HG02588 (cell line): ENCODE results near the gene PRKN.

ENCODE experiments used
- ATAC-seq: cut with Tn5 transposase; IDR thresholded peaks from one replicate; pipeline ENCODE4 v1.9.1; 2021; ENCODE audit warnings: mild to moderate bottlenecking, moderate library complexity; ENCODE audit not compliant: unreplicated experiment

Gene PRKN

DNA sequence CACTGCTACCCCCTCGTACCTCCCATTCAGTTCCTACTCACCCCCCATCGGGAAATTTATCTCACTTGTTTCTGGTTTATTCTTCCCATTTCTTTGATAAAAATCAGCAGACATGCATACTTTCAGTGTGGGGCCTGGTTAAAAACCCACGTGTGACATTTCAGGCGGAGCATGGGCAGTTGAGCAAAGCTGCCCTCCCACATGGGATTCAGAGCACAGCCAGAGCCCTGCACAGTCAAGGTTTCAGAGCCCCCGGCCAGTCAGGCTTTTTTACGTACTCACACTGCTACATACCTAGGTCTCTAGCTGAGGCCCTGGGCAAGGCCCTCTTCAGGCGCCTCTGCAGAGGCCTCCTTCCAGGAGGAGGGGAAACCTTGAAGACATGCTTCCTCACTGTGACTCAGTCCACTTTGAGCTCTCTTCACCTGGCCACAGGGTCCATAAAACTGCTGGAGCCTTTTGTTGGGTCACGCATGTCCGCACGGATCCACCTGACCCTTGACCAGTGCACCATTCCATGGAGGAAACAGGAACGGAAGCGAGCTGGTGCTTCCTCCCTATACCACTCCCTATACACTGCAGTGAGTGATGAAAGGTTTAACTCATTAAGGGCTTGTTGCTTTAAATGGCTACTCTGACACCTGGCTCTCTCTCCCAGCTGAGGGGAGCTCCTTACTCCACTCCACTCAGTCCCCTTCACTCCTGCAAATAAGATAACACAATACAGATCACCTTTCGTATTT lies 713.3 kb downstream of the PRKN start:
- no peak for ATAC-seq

DNA sequence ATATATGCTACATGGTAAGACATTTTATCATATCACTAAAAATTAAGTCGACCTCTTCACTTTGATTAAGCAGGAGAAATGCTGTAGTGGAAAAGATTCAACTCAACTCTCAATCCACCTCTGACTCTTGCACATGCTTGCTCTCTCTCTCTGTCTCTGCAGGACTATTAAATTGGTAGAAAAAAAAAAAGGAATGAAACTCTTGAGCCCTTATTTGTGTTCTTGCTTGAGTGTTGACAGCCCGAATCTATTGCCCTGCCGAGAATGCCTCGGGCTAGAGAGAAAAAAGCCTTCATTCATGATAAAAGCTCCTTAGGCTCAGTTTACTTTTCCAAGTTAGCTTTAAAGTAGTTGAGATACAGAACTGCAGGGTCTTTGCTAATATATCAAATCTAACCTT lies 722.2 kb downstream of the PRKN start:
- no peak for ATAC-seq

DNA sequence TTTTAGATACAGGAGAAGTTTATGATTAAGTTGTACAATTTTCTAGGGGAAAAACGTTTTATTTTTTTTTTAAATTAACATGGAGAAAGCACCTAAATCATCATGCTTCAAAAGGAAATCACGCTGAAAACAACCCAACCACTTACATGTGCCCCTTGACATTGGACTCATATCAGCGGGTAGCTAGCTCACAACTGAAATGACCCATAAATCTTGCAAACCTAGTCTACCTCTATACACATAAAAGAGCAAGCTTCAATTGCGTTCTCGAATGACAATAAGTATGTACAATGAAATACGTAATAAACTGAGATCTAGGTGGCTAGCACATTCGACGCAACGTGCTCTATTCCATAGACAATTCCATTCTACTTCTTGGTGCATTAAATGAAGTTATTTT lies 730.8 kb downstream of the PRKN start:
- ATAC-seq = no peak

DNA sequence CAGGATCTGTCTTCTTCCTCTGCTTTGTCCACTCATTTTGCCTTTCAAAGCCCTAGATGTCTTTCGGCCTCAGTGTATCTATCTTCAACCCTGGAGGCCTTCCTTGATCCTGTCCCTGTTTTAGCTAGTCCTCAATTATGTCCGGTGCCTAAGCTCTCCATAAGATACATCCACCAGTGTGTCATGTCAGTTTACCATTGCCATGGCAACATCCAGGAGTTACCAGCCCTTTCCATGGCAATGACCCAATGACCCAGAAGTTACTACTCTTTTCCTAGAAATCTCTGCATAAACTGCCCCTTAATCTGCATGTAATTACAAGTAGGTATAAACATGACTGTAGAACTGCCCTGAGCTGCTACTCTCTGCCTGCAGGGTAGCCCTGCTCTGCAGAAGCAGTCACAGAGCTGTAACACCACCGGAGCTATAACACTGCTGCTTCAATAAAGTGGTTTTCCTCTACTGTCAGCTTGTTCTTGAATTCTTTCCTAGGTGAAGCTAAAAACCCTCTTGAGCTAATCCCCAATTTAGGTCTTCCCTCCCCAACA lies 741.6 kb downstream of the PRKN start:
- ATAC-seq = no peak

DNA sequence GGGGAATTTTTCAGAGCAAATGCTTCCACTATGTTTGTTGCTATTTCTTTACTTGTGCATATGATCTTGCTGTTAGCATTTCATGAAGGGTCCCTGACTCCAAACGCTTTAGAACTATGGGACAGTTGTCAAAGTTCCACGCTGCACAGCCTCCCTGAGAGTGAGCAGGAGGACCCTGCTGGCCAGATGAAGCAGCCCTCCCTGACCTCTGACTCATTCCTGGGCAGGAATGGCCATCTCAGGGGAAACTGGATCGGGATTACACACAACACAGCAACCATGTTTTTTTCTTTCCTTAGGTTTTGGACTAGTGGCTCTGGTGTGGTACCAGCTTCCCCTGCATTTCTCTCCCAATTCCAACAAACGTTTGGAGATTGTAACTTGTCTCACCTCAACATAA lies 742.9 kb downstream of the PRKN start:
- no peak for ATAC-seq

DNA sequence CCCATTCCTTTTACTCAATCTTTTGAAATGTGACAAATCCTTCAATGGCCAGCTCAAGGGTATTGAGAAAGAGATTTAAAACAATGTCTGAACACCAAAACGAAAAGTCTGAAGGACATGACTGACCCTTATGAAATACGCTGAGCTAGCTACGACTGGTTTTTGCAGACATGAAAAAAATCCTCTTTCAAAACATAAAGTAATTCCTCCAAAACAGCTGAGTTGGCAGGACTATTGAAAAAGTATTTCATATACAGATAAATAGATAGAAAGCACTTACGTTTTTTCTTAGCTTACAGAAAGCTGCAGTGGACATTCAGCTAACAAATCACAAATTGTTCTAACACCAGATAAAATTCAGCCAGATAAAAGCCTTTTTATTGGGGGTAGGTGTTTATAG lies 751.0 kb downstream of the PRKN start:
- no peak for ATAC-seq

DNA sequence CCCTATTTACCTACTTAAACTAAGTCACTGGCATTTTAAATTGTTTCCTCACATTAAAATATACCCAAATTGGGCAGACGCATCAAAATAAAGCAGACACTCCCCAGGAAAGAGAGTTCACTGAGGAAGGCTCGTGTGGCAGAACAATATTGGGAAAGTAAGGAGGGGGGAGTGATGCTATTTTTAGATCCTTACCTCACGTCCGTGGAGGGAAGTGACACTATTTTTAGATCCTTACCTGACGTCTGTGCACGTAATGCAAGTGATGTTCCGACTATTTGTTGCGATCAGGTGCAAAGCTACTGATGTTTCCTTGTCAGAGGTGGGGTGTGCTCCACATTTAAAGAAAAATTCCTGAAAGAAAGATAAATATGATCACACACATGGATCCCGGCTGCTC lies 754.5 kb downstream of the PRKN start:
- ATAC-seq = no peak

DNA sequence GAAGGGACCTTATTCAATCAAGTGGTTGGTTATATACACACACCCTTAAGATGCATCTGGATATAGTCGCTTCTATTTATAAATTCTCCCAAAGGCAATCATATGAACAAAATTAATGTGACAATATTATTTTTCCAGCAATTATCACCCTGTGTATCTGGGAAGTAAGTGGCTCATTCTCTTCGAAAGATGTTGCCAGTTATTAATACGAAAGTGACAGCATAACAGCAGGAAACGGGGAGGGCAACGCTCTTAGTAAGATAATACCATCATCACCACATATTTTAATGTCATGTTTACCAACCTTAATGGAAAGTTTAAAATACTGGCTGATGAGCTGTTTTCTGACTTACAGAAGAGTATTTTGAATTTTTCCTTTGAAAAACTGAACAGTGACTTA lies 756.5 kb downstream of the PRKN start:
- ATAC-seq = no peak

DNA sequence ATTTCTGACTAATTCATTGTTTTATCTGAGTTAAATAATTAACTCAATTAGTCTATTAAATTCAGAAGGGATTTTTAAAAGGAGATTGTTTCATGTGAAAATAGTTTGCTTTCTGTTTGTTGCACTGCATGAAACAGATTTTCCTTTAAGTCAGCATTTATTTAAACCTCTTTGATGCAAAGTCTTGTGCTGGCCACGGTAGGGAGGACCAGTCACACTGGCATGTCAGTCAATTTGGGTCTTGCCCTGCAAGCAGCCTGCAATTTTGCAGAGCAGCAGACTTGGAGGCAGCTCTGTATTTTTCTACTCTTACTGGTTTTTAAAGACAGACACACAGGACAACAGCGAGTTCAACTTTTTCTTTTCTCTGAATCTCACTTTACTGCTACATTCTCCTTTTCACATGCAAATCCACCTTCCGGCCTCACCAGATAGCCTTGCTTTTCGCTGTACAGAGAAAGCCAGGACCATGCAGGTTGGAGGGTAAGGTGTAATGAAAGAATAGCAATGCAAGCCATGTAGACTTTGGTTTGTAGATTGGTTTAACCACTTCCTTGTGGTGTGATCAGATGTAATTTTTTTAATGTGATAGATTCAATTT lies 763.8 kb downstream of the PRKN start:
- no peak for ATAC-seq

DNA sequence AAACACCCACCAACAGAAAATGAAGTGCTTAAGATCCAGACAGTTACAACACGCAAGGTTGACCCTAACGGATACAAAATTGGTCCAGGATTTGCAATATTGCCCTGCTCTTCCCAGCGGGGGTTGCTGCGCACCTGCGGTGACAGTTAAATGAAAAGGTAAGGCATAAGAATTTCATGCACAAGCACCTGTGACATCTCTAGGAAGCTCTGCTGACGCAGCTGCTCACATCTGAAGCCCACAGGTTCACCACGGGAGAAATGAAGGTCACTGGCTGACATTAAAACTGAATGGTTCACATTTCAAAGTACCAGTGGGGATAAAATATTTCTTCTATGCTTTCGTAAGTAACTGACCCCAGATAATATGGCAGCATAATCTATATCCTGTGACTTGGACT lies 764.4 kb downstream of the PRKN start:
- ATAC-seq = no peak

DNA sequence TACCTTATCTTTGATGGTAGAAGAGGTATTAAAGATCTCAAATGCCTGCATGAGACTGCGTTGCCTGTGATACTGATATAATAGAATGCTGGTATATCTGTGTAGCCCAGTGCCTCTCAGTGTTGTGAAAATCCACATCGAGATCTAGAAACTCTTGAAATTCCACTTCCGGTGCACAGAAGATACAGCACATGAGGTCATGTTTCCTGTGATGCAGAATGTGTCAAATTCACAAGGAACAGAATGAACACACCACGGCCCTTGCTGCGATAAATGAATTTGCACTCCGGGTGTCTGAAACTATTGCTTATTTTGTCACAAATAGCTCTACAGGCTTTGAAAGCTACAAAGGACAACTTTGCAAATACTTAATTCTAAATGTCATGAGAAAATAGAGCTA lies 765.8 kb downstream of the PRKN start:
- no peak for ATAC-seq

DNA sequence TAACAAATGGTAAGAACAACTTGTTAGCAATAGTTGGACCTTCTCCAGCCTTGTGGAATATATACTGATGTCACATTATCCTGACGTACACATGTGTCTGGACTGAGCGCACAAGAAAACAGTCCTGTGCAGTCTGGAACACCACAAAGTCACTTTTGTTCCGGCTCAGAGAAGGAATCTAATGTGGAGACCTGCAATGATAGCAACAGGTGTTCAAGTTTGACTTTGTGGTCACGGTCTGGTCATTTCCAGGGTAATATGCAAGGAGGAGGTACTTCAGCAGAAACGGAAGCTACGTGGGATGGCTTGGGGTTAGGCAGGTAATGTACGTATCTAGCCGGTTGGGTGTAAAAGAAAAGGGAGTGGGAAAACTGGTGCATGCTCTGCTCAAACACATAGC lies 766.5 kb downstream of the PRKN start:
- ATAC-seq = no peak

DNA sequence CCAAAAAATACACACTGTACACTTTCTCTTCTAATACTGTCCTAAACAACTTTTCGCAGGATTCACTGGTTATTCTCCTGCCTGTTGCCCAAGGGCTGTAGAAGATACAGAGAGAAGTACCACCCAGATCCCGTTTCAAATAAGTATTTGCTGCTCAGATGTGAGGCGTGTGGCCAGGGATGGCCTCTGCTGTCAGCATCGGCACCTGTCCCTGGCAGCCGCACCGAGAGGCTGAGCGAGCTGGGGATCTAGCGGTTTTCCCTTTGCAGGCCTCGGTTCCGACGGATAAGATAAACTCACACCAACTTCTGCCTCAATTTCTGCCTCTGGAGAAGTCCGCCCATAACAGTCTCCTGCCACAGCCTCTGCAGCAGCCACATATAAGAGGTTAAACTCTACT lies 768.5 kb downstream of the PRKN start:
- no peak for ATAC-seq

DNA sequence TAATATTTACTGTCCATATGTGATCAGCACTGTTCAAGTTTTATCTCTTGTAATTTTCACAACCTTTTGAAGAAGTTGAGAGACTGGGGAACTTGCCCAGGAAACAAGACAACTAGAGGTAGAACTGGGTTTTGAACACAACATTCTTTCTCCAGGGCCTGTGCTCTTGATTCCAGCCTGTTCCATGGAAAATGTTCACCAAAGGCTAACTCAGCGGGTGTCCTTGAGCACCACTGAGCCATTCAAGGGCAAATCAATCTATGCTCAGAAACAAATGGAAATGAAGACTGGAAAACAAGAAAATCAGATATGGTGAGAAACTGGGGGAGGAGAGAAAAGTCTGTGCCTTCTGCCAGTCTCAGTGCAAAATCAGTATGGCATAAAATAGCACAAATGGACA lies 771.5 kb downstream of the PRKN start:
- ATAC-seq = no peak

DNA sequence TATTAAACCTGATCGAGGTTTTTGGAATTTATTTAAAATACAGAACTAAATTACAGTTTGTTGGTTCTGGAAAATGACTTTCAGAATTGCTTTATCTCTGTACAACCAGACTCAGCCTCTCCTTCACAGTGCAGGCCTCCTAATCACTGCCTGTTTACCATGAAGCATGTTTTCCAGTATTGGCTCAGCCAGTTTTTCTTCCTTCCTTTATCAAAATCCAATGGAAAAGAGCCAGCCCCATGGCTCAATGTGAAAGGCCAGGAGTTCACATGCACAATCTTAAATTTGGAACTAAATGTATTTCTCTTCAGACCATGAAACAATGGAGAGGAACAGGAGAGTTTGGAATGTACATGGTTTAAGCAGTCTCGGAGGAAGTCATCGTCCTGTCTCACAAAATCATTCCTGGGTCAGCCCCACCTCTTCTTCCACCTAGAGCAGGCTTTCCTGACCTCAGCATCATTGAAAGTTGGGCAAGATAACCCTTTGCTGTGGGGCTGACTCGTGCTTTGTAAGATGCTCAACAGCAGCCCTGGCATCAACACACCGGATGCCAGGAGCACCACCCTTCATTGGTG lies 772.8 kb downstream of the PRKN start:
- ATAC-seq = no peak

DNA sequence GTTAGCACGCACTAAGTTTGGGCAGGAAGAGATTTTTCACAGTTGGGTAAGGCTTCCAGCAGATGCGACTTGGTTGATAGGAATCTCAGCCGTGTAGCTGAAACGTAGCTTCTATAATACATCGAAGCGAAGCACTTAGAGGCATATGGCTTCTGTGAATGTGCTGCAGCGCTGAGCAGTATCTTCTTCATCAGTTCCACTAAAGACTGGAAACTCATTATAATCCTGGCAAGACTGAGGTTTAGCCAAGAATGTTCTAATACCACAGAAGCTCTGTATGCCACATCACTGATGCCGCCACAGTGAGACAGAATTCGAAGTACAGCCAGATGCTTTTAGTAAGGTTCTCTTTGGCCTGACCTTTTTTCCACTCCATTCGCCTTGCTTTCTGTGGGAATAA lies 773.5 kb downstream of the PRKN start:
- ATAC-seq = no peak

DNA sequence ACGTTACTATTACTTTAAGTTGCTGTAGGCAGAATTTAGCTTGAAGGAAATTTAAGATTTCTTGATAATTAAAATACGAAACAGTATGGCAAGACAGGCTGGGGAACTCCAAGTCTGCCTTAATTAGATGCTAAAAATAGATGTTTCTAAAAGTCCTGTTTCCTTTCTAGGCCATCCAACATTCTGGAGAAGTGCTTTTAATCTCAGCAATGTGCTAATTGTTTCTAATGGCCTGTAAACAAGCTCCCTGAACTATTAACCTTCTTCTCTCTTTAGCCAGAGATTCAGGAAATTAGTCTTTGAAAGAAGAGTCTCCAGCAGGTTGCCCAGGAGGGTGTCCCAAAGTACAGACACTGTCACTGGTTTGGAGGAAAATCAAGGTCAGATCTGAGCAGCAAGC lies 776.4 kb downstream of the PRKN start:
- ATAC-seq = no peak

DNA sequence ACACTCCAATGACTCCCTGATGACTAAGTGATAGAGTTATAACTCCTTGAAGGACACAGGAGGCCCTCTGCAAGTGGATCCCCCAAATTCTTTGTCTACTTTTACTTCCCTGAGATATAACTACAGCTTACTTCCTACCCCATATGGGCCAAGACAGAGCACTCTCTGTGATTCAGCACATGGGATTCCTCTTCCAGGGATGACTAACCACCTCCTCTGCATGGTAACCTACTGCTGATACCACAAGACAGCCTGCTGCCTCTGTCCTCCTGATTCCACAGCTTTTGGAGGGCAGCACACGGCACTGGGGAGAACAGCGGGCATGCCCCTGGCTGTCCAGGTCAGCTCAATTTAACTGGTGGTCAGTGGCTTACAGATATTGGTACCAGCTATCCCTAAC lies 778.0 kb downstream of the PRKN start:
- ATAC-seq = no peak

DNA sequence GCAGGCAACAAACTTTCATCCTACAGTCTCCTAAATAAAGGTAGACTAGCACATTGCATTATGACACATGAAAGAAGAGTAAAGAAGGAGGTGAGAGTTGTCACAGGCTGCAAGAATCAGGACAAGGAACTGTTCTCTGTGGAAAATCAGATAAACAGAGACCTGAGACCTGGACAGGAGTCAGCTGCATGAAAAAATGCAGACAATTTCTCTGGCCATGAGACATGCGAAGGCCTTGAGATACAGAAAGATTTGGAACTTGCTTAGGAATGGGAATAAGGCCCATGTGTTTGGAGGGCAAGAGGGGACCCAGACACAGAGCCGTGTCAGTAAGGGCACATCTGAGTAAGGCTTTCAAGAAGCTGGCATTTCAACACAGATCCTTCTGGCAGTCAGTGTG lies 779.1 kb downstream of the PRKN start:
- ATAC-seq = no peak

DNA sequence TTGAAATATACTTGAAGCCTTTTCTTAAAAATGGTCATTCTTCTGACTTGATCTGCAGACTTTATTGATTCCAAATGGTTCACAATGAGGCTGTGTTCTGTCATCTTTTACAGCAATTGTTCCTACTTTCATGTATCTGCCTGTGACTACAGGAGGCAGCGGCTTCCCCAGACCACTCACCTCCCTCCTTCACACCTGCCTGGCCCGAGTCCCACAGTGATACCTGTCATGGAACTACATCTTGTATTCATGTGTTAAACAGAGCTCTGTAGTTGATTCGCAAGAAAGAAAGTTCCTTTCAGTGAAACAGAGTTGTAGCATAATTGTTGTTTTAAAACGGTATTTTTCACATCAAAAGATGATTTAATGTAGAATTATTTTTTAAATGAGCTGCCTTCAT lies 780.2 kb downstream of the PRKN start:
- no peak for ATAC-seq

DNA sequence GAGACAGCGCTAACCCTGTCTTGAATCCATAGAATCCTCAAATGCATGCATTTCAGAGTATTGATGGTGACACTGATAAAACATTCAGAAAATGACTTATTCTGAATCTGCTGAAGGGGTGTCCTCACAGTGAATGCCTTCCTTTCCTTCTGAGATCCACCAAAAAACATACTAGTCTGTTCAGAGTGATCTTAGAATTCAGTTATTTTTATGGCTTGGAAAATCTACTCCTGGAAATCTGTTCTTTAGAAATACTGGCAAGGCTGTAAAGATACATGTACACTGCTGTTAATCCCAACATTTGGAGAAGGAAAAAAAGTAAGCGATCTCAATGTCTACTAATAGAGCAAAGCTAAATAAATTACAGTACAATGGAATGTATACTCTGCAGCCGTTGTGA lies 781.1 kb downstream of the PRKN start:
- ATAC-seq = no peak

DNA sequence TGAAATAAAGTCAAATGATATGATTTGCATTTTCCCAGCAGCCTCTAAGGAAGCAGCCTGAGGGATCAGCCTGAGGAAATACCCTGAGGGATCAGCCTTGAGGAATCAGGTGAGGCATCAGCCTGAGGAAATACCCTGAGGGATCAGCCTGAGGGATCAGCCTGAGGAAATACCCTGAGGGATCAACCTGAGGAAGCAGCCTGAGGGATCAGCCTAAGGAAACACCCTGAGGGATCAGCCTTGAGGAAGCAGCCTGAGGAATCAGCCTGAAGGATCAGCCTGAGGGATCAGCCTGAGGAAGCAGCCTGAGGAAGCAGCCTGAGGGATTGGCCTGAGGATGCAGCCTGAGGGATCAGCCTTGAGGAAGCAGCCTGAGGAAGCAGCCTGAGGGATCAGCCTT lies 784.0 kb downstream of the PRKN start:
- no peak for ATAC-seq
